Measurements from ENCODE around the gene ZFP36L2. TPM values are rescaled to one million over a fixed set of nuclear protein-coding genes. Genes with fewer than 3 reads are reported as not detected.
A peak's percentile ranks its signal among the peaks of the same experiment; 100 is the strongest.

Gene ZFP36L2
- total and polyA plus RNA-seq, 7 experiments from 2014 or later, result 231 to 747 (median 389) TPM

GRCh38 chr2:43222475-43223309 is 3.7 kb downstream of the ZFP36L2 start:
- ChIA-PET POLR2A (interaction anchor here (0.6 to 25.8 kb wide), 17 partner anchors 7 to 999 kb away, joined by 3 to 1899 read pairs (median 5); partner anchors contain the start of gene THADA), CTCF (interaction anchor here (0.5 to 10.3 kb wide), 9 partner anchors 9 to 247 kb away, joined by 3 to 210 read pairs (median 5); no protein-coding TSS in a partner anchor)
- H3K36me3 ChIP-seq (ENCODE audit: control insufficient read depth in 2 of 3, insufficient read depth in 3 of 3, low read length in 3 of 3), result peaks cover 30 to 51% (median 36%) of the 10 kb centered on the region in 3 experiments
- peak overlapping the region; percentile 90 to 99 (median 97) for H3K27ac Mint-ChIP-seq
- peaks cover 25 to 45% (median 36%) of the 10 kb centered on the region in 7 donors for H3K4me1 Mint-ChIP-seq
- peaks cover 4 to 46% (median 34%) of the 10 kb centered on the region in 5 donors for H3K36me3 Mint-ChIP-seq
- H3K27ac ChIP-seq (ENCODE audit: low read depth, low read length), result peak overlapping the region; percentile 97
- peaks cover 17% of the 10 kb centered on the region in 2 donors for H3K4me1 ChIP-seq (ENCODE audit: control insufficient read depth in 2 of 2, insufficient read depth in 2 of 2, low read length in 2 of 2)
- peak in 5 of 9 donors; percentile 12 to 45 (median 31) for DNase-seq
- H3K27me3 ChIP-seq (ENCODE audit: control insufficient read depth in 2 of 2, insufficient read depth in 2 of 2, low read length in 2 of 2), result no peaks in the 10 kb centered on the region
- intact Hi-C loops (cut with micrococcal nuclease), result loop anchor here (10.0 kb wide), 3 partner anchors 368 to 858 kb away; partner anchors contain the start of gene COX7A2L (in 1 of the 2)
- H3K9me3 Mint-ChIP-seq, result peaks cover 0 to 37% (median 0%) of the 10 kb centered on the region in 11 donors
- H3K27me3 Mint-ChIP-seq, result peaks cover 0 to 4% (median 0%) of the 10 kb centered on the region in 5 donors
- peak overlapping the region; percentile 82 to 99 (median 90) for H3K4me3 Mint-ChIP-seq
- no peaks in the 10 kb centered on the region for H3K9me3 ChIP-seq (ENCODE audit: control insufficient read depth in 2 of 3, low read length in 3 of 3)
- H3K4me3 ChIP-seq (ENCODE audit: low read length), result peak overlapping the region; percentile 87
- no peak for ATAC-seq

GRCh38 chr2:43221763-43222474 is 4.5 kb downstream of the ZFP36L2 start:
- peaks cover 30 to 50% (median 36%) of the 10 kb centered on the region in 3 experiments for H3K36me3 ChIP-seq (ENCODE audit: control insufficient read depth in 2 of 3, insufficient read depth in 3 of 3, low read length in 3 of 3)
- H3K4me3 ChIP-seq (ENCODE audit: low read length), result peak overlapping the region; percentile 87
- DNase-seq (peak; percentile 23 to 73 (median 56)), ATAC-seq (no peak)
- ChIA-PET CTCF (interaction anchor here (0.7 to 10.3 kb wide), 11 partner anchors 7 to 260 kb away, joined by 3 to 210 read pairs (median 4); no protein-coding TSS in a partner anchor), POLR2A (interaction anchor here (0.6 to 25.8 kb wide), 19 partner anchors 4 to 1111 kb away, joined by 3 to 1899 read pairs (median 7); partner anchors contain the start of genes THADA and ZFP36L2)
- peaks cover 4 to 46% (median 34%) of the 10 kb centered on the region in 5 donors for H3K36me3 Mint-ChIP-seq
- H3K27ac ChIP-seq (ENCODE audit: low read depth, low read length), result peak overlapping the region; percentile 97
- H3K4me1 ChIP-seq (ENCODE audit: control insufficient read depth in 2 of 2, insufficient read depth in 2 of 2, low read length in 2 of 2), result peaks cover 21% of the 10 kb centered on the region in 2 donors
- intact Hi-C loops (cut with micrococcal nuclease), result loop anchor here (10.0 kb wide), 3 partner anchors 367 to 857 kb away; partner anchors contain the start of gene COX7A2L (in 1 of the 2)
- peak overlapping the region; percentile 90 to 99 (median 97) for H3K27ac Mint-ChIP-seq
- peak overlapping the region; percentile 82 to 99 (median 90) for H3K4me3 Mint-ChIP-seq
- H3K4me1 Mint-ChIP-seq, result peaks cover 30 to 47% (median 41%) of the 10 kb centered on the region in 7 donors
- H3K9me3 Mint-ChIP-seq, result peaks cover 0 to 37% (median 0%) of the 10 kb centered on the region in 11 donors
- peaks cover 0 to 4% (median 0%) of the 10 kb centered on the region in 5 donors for H3K27me3 Mint-ChIP-seq
- no peaks in the 10 kb centered on the region for H3K9me3 ChIP-seq (ENCODE audit: control insufficient read depth in 2 of 3, low read length in 3 of 3)
- H3K27me3 ChIP-seq (ENCODE audit: control insufficient read depth in 2 of 2, insufficient read depth in 2 of 2, low read length in 2 of 2), result no peaks in the 10 kb centered on the region

- H3K27me3 Mint-ChIP-seq, result peaks cover 0 to 4% (median 0%) of the 10 kb centered on the region in 5 donors
- POLR2A ChIA-PET, result interaction anchor here (0.6 to 25.8 kb wide), 15 partner anchors 4 to 411 kb away, joined by 3 to 1899 read pairs (median 7); partner anchors contain the start of genes THADA and ZFP36L2
- H3K36me3 Mint-ChIP-seq, result peaks cover 4 to 46% (median 34%) of the 10 kb centered on the region in 5 donors
Observed at GRCh38 chr2:43221124-43221762, 5.2 kb downstream of the ZFP36L2 start.

GRCh38 chr2:43220760-43221123 is 5.7 kb downstream of the ZFP36L2 start:
- Mint-ChIP-seq H3K4me3 (peak overlapping the region; percentile 82 to 99 (median 90)), H3K36me3 (peaks cover 4 to 46% (median 34%) of the 10 kb centered on the region in 5 donors), H3K27me3 (peaks cover 0 to 2% (median 0%) of the 10 kb centered on the region in 5 donors), H3K9me3 (peaks cover 0 to 31% (median 0%) of the 10 kb centered on the region in 11 donors), H3K4me1 (peaks cover 34 to 51% (median 43%) of the 10 kb centered on the region in 7 donors), H3K27ac (peak overlapping the region; percentile 90 to 99 (median 97))
- POLR2A ChIA-PET, result interaction anchor here (1.0 to 25.8 kb wide), 11 partner anchors 5 to 411 kb away, joined by 3 to 1899 read pairs (median 9); partner anchors contain the start of genes THADA and ZFP36L2
- ATAC-seq, result no peak
- Histone ChIP-seq H3K27me3 (ENCODE audit: control insufficient read depth in 2 of 2, insufficient read depth in 2 of 2, low read length in 2 of 2) (no peaks in the 10 kb centered on the region), H3K4me3 (ENCODE audit: low read length) (peak overlapping the region; percentile 87), H3K9me3 (ENCODE audit: control insufficient read depth in 2 of 3, low read length in 3 of 3) (no peaks in the 10 kb centered on the region), H3K36me3 (ENCODE audit: control insufficient read depth in 2 of 3, insufficient read depth in 3 of 3, low read length in 3 of 3) (peaks cover 30 to 41% (median 35%) of the 10 kb centered on the region in 3 experiments), H3K4me1 (ENCODE audit: control insufficient read depth in 2 of 2, insufficient read depth in 2 of 2, low read length in 2 of 2) (peaks cover 21% of the 10 kb centered on the region in 2 donors), H3K27ac (ENCODE audit: low read depth, low read length) (peak overlapping the region; percentile 97)
- intact Hi-C loops (cut with micrococcal nuclease), result loop anchor here (1.0 to 10.0 kb wide), 8 partner anchors 46 to 856 kb away; partner anchors contain the start of gene COX7A2L (in 1 of the 2)
- CTCF ChIA-PET, result interaction anchor here (0.7 to 10.3 kb wide), 6 partner anchors 8 to 246 kb away, joined by 3 to 210 read pairs (median 25); no protein-coding TSS in a partner anchor
- peak in 3 of 9 donors; percentile 19 to 41 (median 30) for DNase-seq

More at GRCh38 chr2:43221124-43221762, 5.2 kb downstream of the ZFP36L2 start:
- Mint-ChIP-seq H3K4me3 (peak overlapping the region; percentile 82 to 99 (median 90)), H3K27ac (peak overlapping the region; percentile 90 to 99 (median 97)), H3K4me1 (peaks cover 31 to 47% (median 43%) of the 10 kb centered on the region in 7 donors), H3K9me3 (peaks cover 0 to 36% (median 0%) of the 10 kb centered on the region in 11 donors)
- CTCF ChIA-PET, result interaction anchor here (0.7 to 10.3 kb wide), 8 partner anchors 8 to 260 kb away, joined by 3 to 210 read pairs (median 12); no protein-coding TSS in a partner anchor
- intact Hi-C loops (cut with micrococcal nuclease), result loop anchor here (10.0 kb wide), 3 partner anchors 366 to 856 kb away; partner anchors contain the start of gene COX7A2L (in 1 of the 2)
- no peak for ATAC-seq
- H3K4me3 ChIP-seq (ENCODE audit: low read length), result peak overlapping the region; percentile 87
- H3K9me3 ChIP-seq (ENCODE audit: control insufficient read depth in 2 of 3, low read length in 3 of 3), result no peaks in the 10 kb centered on the region
- peak overlapping the region; percentile 97 for H3K27ac ChIP-seq (ENCODE audit: low read depth, low read length)
- H3K4me1 ChIP-seq (ENCODE audit: control insufficient read depth in 2 of 2, insufficient read depth in 2 of 2, low read length in 2 of 2), result peaks cover 21% of the 10 kb centered on the region in 2 donors
- H3K27me3 ChIP-seq (ENCODE audit: control insufficient read depth in 2 of 2, insufficient read depth in 2 of 2, low read length in 2 of 2), result no peaks in the 10 kb centered on the region
- peak in 6 of 9 donors; percentile 33 to 70 (median 46) for DNase-seq
- H3K36me3 ChIP-seq (ENCODE audit: control insufficient read depth in 2 of 3, insufficient read depth in 3 of 3, low read length in 3 of 3), result peaks cover 30 to 46% (median 36%) of the 10 kb centered on the region in 3 experiments

- H3K9me3 ChIP-seq (ENCODE audit: control insufficient read depth in 2 of 3, low read length in 3 of 3), result no peaks in the 10 kb centered on the region
- Mint-ChIP-seq H3K4me3 (peak overlapping the region; percentile 82 to 99 (median 90)), H3K9me3 (peaks cover 0 to 27% (median 0%) of the 10 kb centered on the region in 11 donors), H3K4me1 (peaks cover 34 to 51% (median 44%) of the 10 kb centered on the region in 7 donors), H3K27ac (peak overlapping the region; percentile 90 to 99 (median 97)), H3K27me3 (peaks cover 0 to 2% (median 0%) of the 10 kb centered on the region in 5 donors), H3K36me3 (peaks cover 4 to 43% (median 34%) of the 10 kb centered on the region in 5 donors)
- no peak for ATAC-seq
- peak overlapping the region; percentile 97 for H3K27ac ChIP-seq (ENCODE audit: low read depth, low read length)
- peak overlapping the region; percentile 87 for H3K4me3 ChIP-seq (ENCODE audit: low read length)
- intact Hi-C loops (cut with micrococcal nuclease), result loop anchor here (1.0 to 10.0 kb wide), 8 partner anchors 46 to 855 kb away; partner anchors contain the start of gene COX7A2L (in 1 of the 2)
- H3K4me1 ChIP-seq (ENCODE audit: control insufficient read depth in 2 of 2, insufficient read depth in 2 of 2, low read length in 2 of 2), result peaks cover 21% of the 10 kb centered on the region in 2 donors
- DNase-seq, result peak in 4 of 9 donors; percentile 67 to 77 (median 76)
- peaks cover 25 to 36% (median 31%) of the 10 kb centered on the region in 3 experiments for H3K36me3 ChIP-seq (ENCODE audit: control insufficient read depth in 2 of 3, insufficient read depth in 3 of 3, low read length in 3 of 3)
- H3K27me3 ChIP-seq (ENCODE audit: control insufficient read depth in 2 of 2, insufficient read depth in 2 of 2, low read length in 2 of 2), result no peaks in the 10 kb centered on the region
- ChIA-PET CTCF (interaction anchor here (0.7 to 10.3 kb wide), 7 partner anchors 9 to 246 kb away, joined by 3 to 210 read pairs (median 24); no protein-coding TSS in a partner anchor), POLR2A (interaction anchor here (1.0 to 25.8 kb wide), 9 partner anchors 5 to 243 kb away, joined by 3 to 1899 read pairs (median 169); partner anchors contain the start of gene ZFP36L2)
Observed at GRCh38 chr2:43220229-43220751, 6.1 kb downstream of the ZFP36L2 start.
